ENCODE measurements around the gene CELF1. TPM values are rescaled to one million over a fixed set of nuclear protein-coding genes. Genes with fewer than 3 reads are reported as not detected.

Gene CELF1
- total RNA-seq, 1 donor from 2014 or later, result 159 TPM

- Mint-ChIP-seq H3K4me3 (no peak overlapping the region), H3K4me1 (peaks cover 2% of the 10 kb centered on the region)
These were observed 107.1 kb downstream of the CELF1 start for GRCh38 chr11:47445840-47446239.

GRCh38 chr11:47443817-47444216 is 109.1 kb downstream of the CELF1 start:
- Mint-ChIP-seq H3K27me3 (no peaks in the 10 kb centered on the region), H3K27ac (no peak overlapping the region), H3K4me1 (peaks cover 2% of the 10 kb centered on the region), H3K9me3 (no peaks in the 10 kb centered on the region), H3K36me3 (ENCODE audit: low read depth) (no peaks in the 10 kb centered on the region), H3K4me3 (no peak overlapping the region)
- DNase-seq, result no peak
- intact Hi-C loops (cut with micrococcal nuclease), result no loop called here

More at GRCh38 chr11:47445840-47446239, 107.1 kb downstream of the CELF1 start:
- intact Hi-C loops (cut with micrococcal nuclease), result no loop called here
- H3K27ac Mint-ChIP-seq, result no peak overlapping the region
- no peak for DNase-seq
- H3K36me3 Mint-ChIP-seq (ENCODE audit: low read depth), result no peaks in the 10 kb centered on the region
- H3K27me3 Mint-ChIP-seq, result no peaks in the 10 kb centered on the region
- no peaks in the 10 kb centered on the region for H3K9me3 Mint-ChIP-seq

- intact Hi-C loops (cut with micrococcal nuclease), result no loop called here
- H3K9me3 Mint-ChIP-seq, result no peaks in the 10 kb centered on the region
- H3K27me3 Mint-ChIP-seq, result no peaks in the 10 kb centered on the region
- no peaks in the 10 kb centered on the region for H3K36me3 Mint-ChIP-seq (ENCODE audit: low read depth)
- peaks cover 2% of the 10 kb centered on the region for H3K4me1 Mint-ChIP-seq
- no peak overlapping the region for H3K4me3 Mint-ChIP-seq
- no peak for DNase-seq
- H3K27ac Mint-ChIP-seq, result no peak overlapping the region
These were observed 109.8 kb downstream of the CELF1 start for GRCh38 chr11:47443028-47443700.

- Mint-ChIP-seq H3K4me1 (peaks cover 2% of the 10 kb centered on the region), H3K27me3 (no peaks in the 10 kb centered on the region)
These were observed 110.4 kb downstream of the CELF1 start for GRCh38 chr11:47442514-47442913.

GRCh38 chr11:47441421-47441820 is 111.5 kb downstream of the CELF1 start:
- H3K27ac Mint-ChIP-seq, result no peak overlapping the region
- H3K4me1 Mint-ChIP-seq, result no peaks in the 10 kb centered on the region
- H3K27me3 Mint-ChIP-seq, result no peaks in the 10 kb centered on the region
- no peaks in the 10 kb centered on the region for H3K9me3 Mint-ChIP-seq
- no peak overlapping the region for H3K4me3 Mint-ChIP-seq
- no peak for DNase-seq
- no peaks in the 10 kb centered on the region for H3K36me3 Mint-ChIP-seq (ENCODE audit: low read depth)
- intact Hi-C loops (cut with micrococcal nuclease), result no loop called here

More at GRCh38 chr11:47442514-47442913, 110.4 kb downstream of the CELF1 start:
- H3K27ac Mint-ChIP-seq, result no peak overlapping the region
- no peak overlapping the region for H3K4me3 Mint-ChIP-seq
- H3K36me3 Mint-ChIP-seq (ENCODE audit: low read depth), result no peaks in the 10 kb centered on the region
- no peaks in the 10 kb centered on the region for H3K9me3 Mint-ChIP-seq
- intact Hi-C loops (cut with micrococcal nuclease), result no loop called here
- DNase-seq, result no peak

GRCh38 chr11:47440054-47440476 is 112.9 kb downstream of the CELF1 start:
- no peak overlapping the region for H3K4me3 Mint-ChIP-seq
- H3K9me3 Mint-ChIP-seq, result no peaks in the 10 kb centered on the region

GRCh38 chr11:47438721-47439120 is 114.2 kb downstream of the CELF1 start:
- Mint-ChIP-seq H3K9me3 (no peaks in the 10 kb centered on the region), H3K27me3 (no peaks in the 10 kb centered on the region), H3K4me3 (no peak overlapping the region), H3K36me3 (ENCODE audit: low read depth) (no peaks in the 10 kb centered on the region), H3K4me1 (no peaks in the 10 kb centered on the region), H3K27ac (no peak overlapping the region)
- no peak for DNase-seq
- intact Hi-C loops (cut with micrococcal nuclease), result no loop called here

More at GRCh38 chr11:47440054-47440476, 112.9 kb downstream of the CELF1 start:
- Mint-ChIP-seq H3K27ac (no peak overlapping the region), H3K27me3 (no peaks in the 10 kb centered on the region), H3K4me1 (no peaks in the 10 kb centered on the region), H3K36me3 (ENCODE audit: low read depth) (no peaks in the 10 kb centered on the region)
- intact Hi-C loops (cut with micrococcal nuclease), result no loop called here
- no peak for DNase-seq

- no peaks in the 10 kb centered on the region for H3K27me3 Mint-ChIP-seq
- H3K36me3 Mint-ChIP-seq (ENCODE audit: low read depth), result no peaks in the 10 kb centered on the region
- H3K4me3 Mint-ChIP-seq, result no peak overlapping the region
- intact Hi-C loops (cut with micrococcal nuclease), result no loop called here
- H3K9me3 Mint-ChIP-seq, result no peaks in the 10 kb centered on the region
- no peak overlapping the region for H3K27ac Mint-ChIP-seq
- DNase-seq, result no peak
- no peaks in the 10 kb centered on the region for H3K4me1 Mint-ChIP-seq
These were observed 115.0 kb downstream of the CELF1 start for GRCh38 chr11:47437746-47438418.

GRCh38 chr11:47437218-47437745 is 115.7 kb downstream of the CELF1 start:
- Mint-ChIP-seq H3K27me3 (no peaks in the 10 kb centered on the region), H3K4me1 (no peaks in the 10 kb centered on the region), H3K4me3 (no peak overlapping the region), H3K9me3 (no peaks in the 10 kb centered on the region), H3K27ac (no peak overlapping the region), H3K36me3 (ENCODE audit: low read depth) (no peaks in the 10 kb centered on the region)
- DNase-seq, result no peak
- intact Hi-C loops (cut with micrococcal nuclease), result no loop called here

GRCh38 chr11:47436726-47437125 is 116.2 kb downstream of the CELF1 start:
- intact Hi-C loops (cut with micrococcal nuclease), result no loop called here
- Mint-ChIP-seq H3K9me3 (no peaks in the 10 kb centered on the region), H3K36me3 (ENCODE audit: low read depth) (no peaks in the 10 kb centered on the region), H3K4me1 (no peaks in the 10 kb centered on the region), H3K4me3 (no peak overlapping the region), H3K27ac (no peak overlapping the region), H3K27me3 (no peaks in the 10 kb centered on the region)
- no peak for DNase-seq

GRCh38 chr11:47435687-47436086 is 117.2 kb downstream of the CELF1 start:
- no peaks in the 10 kb centered on the region for H3K36me3 Mint-ChIP-seq (ENCODE audit: low read depth)
- H3K4me1 Mint-ChIP-seq, result no peaks in the 10 kb centered on the region
- no peaks in the 10 kb centered on the region for H3K27me3 Mint-ChIP-seq
- intact Hi-C loops (cut with micrococcal nuclease), result no loop called here
- no peak overlapping the region for H3K27ac Mint-ChIP-seq
- H3K9me3 Mint-ChIP-seq, result no peaks in the 10 kb centered on the region
- no peak overlapping the region for H3K4me3 Mint-ChIP-seq
- DNase-seq, result no peak

GRCh38 chr11:47434011-47434786 is 118.7 kb downstream of the CELF1 start:
- no peak for DNase-seq
- no peaks in the 10 kb centered on the region for H3K36me3 Mint-ChIP-seq (ENCODE audit: low read depth)
- intact Hi-C loops (cut with micrococcal nuclease), result no loop called here
- H3K9me3 Mint-ChIP-seq, result no peaks in the 10 kb centered on the region
- no peaks in the 10 kb centered on the region for H3K4me1 Mint-ChIP-seq
- H3K27me3 Mint-ChIP-seq, result no peaks in the 10 kb centered on the region
- no peak overlapping the region for H3K27ac Mint-ChIP-seq
- no peak overlapping the region for H3K4me3 Mint-ChIP-seq

- Mint-ChIP-seq H3K4me3 (no peak overlapping the region), H3K4me1 (no peaks in the 10 kb centered on the region), H3K27me3 (no peaks in the 10 kb centered on the region), H3K9me3 (no peaks in the 10 kb centered on the region), H3K36me3 (ENCODE audit: low read depth) (no peaks in the 10 kb centered on the region), H3K27ac (no peak overlapping the region)
- DNase-seq, result no peak
- intact Hi-C loops (cut with micrococcal nuclease), result no loop called here
These were observed 119.8 kb downstream of the CELF1 start for GRCh38 chr11:47433157-47433556.

Data from activated CD4-positive, alpha-beta T cell treated with anti-CD3 and anti-CD28 coated beads, Interleukin-2, amount 10 ng/mL, durations not matched to agents 24 days and 14 days (primary cell).